Hematopoietic multipotent progenitor cell treated with erythropoietin and hydrocortisone succinate and interleukin-3 and kit ligand, for 6 days (in vitro differentiated cells): ENCODE results near the gene ADAMTS19.
"Not testable (repeated sequence)": the region's sequence is repeated elsewhere in the genome, so short reads cannot be mapped to it uniquely, and the experiment has no call there.

Source experiments
- DNase-seq: peaks from one replicate; pipeline ENCODE4 v3.0.0-alpha.2; 2015

ADAMTS19 gene, protein sequence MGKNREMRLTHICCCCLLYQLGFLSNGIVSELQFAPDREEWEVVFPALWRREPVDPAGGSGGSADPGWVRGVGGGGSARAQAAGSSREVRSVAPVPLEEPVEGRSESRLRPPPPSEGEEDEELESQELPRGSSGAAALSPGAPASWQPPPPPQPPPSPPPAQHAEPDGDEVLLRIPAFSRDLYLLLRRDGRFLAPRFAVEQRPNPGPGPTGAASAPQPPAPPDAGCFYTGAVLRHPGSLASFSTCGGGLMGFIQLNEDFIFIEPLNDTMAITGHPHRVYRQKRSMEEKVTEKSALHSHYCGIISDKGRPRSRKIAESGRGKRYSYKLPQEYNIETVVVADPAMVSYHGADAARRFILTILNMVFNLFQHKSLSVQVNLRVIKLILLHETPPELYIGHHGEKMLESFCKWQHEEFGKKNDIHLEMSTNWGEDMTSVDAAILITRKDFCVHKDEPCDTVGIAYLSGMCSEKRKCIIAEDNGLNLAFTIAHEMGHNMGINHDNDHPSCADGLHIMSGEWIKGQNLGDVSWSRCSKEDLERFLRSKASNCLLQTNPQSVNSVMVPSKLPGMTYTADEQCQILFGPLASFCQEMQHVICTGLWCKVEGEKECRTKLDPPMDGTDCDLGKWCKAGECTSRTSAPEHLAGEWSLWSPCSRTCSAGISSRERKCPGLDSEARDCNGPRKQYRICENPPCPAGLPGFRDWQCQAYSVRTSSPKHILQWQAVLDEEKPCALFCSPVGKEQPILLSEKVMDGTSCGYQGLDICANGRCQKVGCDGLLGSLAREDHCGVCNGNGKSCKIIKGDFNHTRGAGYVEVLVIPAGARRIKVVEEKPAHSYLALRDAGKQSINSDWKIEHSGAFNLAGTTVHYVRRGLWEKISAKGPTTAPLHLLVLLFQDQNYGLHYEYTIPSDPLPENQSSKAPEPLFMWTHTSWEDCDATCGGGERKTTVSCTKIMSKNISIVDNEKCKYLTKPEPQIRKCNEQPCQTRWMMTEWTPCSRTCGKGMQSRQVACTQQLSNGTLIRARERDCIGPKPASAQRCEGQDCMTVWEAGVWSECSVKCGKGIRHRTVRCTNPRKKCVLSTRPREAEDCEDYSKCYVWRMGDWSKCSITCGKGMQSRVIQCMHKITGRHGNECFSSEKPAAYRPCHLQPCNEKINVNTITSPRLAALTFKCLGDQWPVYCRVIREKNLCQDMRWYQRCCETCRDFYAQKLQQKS

GRCh38 chr5:129459777-129460671, at the start of gene ADAMTS19:
ADAMTS19 (plus strand) TSS chr5:129460298; CDS start chr5:129460392, 94 bp downstream.
- peak; percentile 15 for DNase-seq

- DNase-seq: no peak
Measured at GRCh38 chr5:129410488-129410887, 49.6 kb upstream of the ADAMTS19 start.

GRCh38 chr5:129412721-129413120, 47.4 kb upstream of the ADAMTS19 start:
- DNase-seq: no peak

GRCh38 chr5:129413570-129413969, 46.5 kb upstream of the ADAMTS19 start:
- no peak for DNase-seq

DNA sequence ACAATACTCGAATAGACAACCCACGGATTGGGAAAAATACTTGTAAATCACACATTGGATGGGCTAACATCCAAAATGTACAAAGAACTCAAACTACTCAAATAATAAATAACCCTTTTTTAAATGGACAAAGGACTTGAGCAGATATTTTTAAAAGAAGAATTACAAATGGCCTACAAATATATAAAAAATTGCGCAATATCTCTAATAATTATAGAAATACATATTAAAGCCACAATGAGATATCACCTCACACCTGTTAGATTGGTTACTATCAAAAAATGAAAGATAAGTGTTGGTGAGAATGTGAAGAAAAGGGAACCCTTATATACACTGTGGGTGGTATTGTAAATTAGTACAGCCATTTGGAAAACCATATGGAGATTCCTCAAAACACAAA, 40.8 kb upstream of the ADAMTS19 start:
- DNase-seq: no peak

GRCh38 chr5:129425031-129425430, 35.1 kb upstream of the ADAMTS19 start:
- no peak for DNase-seq

GRCh38 chr5:129426071-129426470, 34.0 kb upstream of the ADAMTS19 start:
- DNase-seq: no peak

GRCh38 chr5:129428636-129429035, 31.5 kb upstream of the ADAMTS19 start:
- not testable (repeated sequence) for DNase-seq

DNA sequence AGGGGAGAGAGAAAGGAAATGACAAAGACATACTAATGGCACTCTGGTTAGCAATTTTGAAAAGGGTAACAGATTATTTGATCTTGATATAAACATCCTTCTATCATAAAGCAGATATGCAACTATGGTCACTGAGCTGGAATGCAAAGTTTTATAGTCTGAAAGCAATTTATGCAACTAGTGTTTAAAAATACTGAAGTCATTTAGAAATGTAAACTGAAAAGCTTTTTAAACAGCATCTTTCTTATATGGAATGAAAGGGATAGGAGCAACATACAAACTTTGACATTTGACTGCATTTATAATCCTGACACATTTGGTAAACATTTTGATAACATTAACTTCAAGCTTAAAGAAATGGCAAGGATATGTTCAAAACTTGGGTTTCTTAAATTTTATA, 28.7 kb upstream of the ADAMTS19 start:
- DNase-seq: no peak

DNA sequence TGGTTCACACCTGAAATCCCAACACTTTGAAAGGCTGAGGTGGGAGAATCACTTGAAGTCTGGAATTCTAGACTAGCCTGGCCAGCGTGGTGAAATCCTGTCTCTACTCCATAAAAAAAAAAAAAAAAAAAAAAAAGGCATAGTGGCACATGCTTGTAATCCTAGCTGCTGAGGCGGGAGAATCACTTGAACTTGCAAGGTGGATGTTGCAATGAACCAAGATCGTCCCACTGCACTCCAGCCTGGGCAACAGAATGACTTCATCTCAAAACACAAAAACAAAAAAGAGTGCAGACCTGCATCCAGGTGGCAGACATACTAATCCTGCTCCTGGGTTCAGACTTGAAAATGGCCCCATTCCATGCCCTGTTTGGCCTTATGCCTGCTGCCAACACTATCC, 21.8 kb upstream of the ADAMTS19 start:
- no peak for DNase-seq

- DNase-seq: no peak
Measured at GRCh38 chr5:129440424-129440823, 19.7 kb upstream of the ADAMTS19 start.

DNA sequence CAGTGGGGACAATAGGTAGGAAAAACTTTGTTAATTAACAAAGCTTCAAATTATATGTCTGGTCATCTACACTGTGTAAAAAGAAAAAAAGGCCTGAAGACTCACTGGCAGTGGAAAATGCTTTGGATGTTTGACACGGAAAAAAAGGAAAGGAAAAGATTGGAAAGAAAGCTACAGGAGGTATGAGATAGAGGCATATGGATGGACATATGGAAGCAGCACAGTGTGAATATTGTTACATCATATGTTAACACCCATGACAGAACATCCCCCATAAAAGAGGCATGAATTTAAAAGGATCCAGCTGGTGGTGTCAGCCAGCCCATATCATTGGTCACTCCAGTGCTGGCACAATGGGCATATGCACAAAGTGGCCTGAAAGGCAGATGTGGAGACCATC, 19.0 kb upstream of the ADAMTS19 start:
- DNase-seq: no peak

- no peak for DNase-seq
Measured at GRCh38 chr5:129445379-129445778, 14.7 kb upstream of the ADAMTS19 start.

DNA sequence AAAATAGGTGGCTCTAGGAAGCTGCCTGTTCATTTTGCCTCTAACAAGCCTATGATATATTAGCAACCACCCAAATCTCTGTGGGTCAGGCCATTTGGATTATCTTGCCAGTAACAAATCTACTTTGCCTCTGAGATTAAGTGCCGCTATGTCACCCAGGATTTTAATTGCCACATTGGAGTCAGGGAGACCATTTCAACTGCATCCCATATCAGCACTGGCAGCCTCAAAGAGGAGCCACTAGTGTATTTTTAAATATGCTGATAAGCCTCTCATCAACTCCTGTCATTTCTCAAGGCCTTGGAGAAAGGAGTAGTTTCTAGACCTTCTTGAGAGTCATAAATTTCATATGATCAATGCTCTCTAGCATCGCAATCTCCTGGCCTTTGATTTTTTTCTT, 12.1 kb upstream of the ADAMTS19 start:
- DNase-seq: no peak

- no peak for DNase-seq
Measured at GRCh38 chr5:129448654-129449053, 11.4 kb upstream of the ADAMTS19 start.

DNA sequence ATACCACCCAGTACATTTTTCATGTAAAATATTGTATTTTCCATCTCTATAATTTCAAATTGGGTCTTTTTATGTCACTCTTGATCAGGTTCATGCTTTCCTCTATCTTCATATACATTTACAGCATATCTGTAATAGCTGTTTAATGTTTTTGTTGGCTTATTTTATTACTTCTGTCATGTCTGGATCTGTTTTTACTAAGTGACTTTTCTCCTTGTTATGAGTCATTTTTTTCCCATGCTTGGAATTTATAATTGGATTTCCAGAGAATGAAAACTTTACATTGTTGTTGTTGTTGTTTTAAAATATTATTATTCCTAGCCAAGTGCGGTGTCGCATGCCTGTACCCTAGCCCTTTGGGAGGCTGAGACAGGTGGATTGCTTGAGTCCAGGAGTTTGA, 5.6 kb upstream of the ADAMTS19 start:
- no peak for DNase-seq

DNA sequence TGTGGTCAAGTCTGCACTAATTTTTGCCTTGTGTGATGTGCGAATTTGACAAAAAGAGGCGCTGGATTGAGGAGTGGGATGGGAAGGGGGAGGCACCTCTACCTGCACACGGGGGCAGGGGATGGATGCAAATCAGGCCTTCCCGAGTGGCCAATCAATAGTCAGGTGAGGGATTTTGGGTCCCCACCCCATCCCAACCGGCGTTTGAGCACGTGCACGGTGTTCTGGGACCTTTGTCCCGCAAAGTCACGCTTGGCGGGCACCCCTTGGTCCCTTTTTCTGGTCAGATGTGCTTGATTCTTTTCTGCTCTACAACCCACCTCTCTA, 685 bp upstream of the ADAMTS19 start:
- DNase-seq: no peak

DNA sequence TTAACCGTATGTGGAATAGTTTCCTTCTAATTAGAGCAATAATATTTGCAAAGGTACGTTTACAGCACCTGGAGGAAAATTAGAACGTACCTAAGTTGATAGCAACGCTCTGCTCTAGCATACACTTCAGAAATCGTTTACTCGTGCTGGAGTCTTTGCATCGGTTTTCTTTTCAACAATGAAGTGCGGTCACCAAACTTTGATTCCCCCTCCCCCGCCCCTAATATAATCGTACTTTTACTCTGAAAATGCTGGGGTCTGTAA, 506 bp downstream of the ADAMTS19 start:
- peak; percentile 3 for DNase-seq

GRCh38 chr5:129460936-129461710, 1.0 kb downstream of the ADAMTS19 start:
- peak; percentile 30 for DNase-seq

- DNase-seq: no peak
Measured at GRCh38 chr5:129461711-129462332, 1.7 kb downstream of the ADAMTS19 start.

GRCh38 chr5:129465776-129466344, 5.8 kb downstream of the ADAMTS19 start:
- DNase-seq: no peak
